Neural progenitor cell (in vitro differentiated cells): ENCODE results near the gene GIT2. TPM values are rescaled to one million over a fixed set of nuclear protein-coding genes. Genes with fewer than 3 reads are reported as not detected.

ENCODE experiments used
- DNase-seq: peaks from one replicate; pipeline ENCODE4 v3.0.0-alpha.2; 2016; ENCODE audit warnings: low spot score
- H2AFZ ChIP-seq: fragments of 200-600 bp; sonication (generic); replicated peaks from 2 replicates; pipeline ENCODE4 v1.6.1; 2016; ENCODE audit warnings: antibody characterized with exemption
- H3F3A ChIP-seq: fragments of 200-600 bp; sonication (generic); 2 replicates; pipeline ENCODE4 v1.6.1; 2016; ENCODE audit warnings: antibody characterized with exemption, low read depth
- H3K27ac ChIP-seq: fragments of 200-600 bp; sonication (generic); 2 replicates; pipeline ENCODE4 v1.5.1; 2016; ENCODE audit warnings: mild to moderate bottlenecking
- H3K27me3 ChIP-seq: fragments of 200-600 bp; sonication (generic); 2 replicates; pipeline ENCODE4 v1.6.1; 2016; ENCODE audit warnings: mild to moderate bottlenecking, moderate library complexity
- H3K36me3 ChIP-seq: fragments of 200-600 bp; sonication (generic); 2 replicates; pipeline ENCODE4 v1.5.1; 2016
- H3K4me1 ChIP-seq: fragments of 200-600 bp; sonication (generic); 2 replicates; pipeline ENCODE4 v1.6.1; 2016; ENCODE audit warnings: mixed run types
- H3K4me2 ChIP-seq: fragments of 200-600 bp; sonication (generic); 2 replicates; pipeline ENCODE4 v1.6.1; 2016
- H3K4me3 ChIP-seq: fragments of 200-600 bp; sonication (generic); 2 replicates; pipeline ENCODE4 v1.5.1; 2016
- H3K79me2 ChIP-seq: fragments of 200-600 bp; sonication (generic); 2 replicates; pipeline ENCODE4 v1.6.1; 2016; ENCODE audit warnings: low read depth
- H3K9ac ChIP-seq: fragments of 200-600 bp; sonication (generic); 2 replicates; pipeline ENCODE4 v1.6.1; 2016
- H3K9me3 ChIP-seq: fragments of 200-600 bp; sonication (generic); 2 replicates; pipeline ENCODE4 v1.5.1; 2016; ENCODE audit warnings: low read depth
- H4K20me1 ChIP-seq: fragments of 200-600 bp; sonication (generic); 2 replicates; pipeline ENCODE4 v1.6.1; 2016; ENCODE audit warnings: low read depth
- H3K27ac Mint-ChIP-seq: 3 replicates; pipeline ENCODE4 v1.8.0; 2021; ENCODE audit warnings: mixed read lengths
- H3K27me3 Mint-ChIP-seq: 2 replicates; pipeline ENCODE4 v1.8.0; 2022; ENCODE audit warnings: low read depth, mild to moderate bottlenecking, inconsistent platforms, moderate library complexity, mixed read lengths; ENCODE audit not compliant: insufficient read depth
- H3K36me3 Mint-ChIP-seq: 3 replicates; pipeline ENCODE4 v1.8.0; 2021; ENCODE audit warnings: mixed read lengths
- H3K4me1 Mint-ChIP-seq: 3 replicates; pipeline ENCODE4 v1.8.0; 2021; ENCODE audit warnings: mixed read lengths
- H3K4me3 Mint-ChIP-seq: 3 replicates; pipeline ENCODE4 v1.8.0; 2021; ENCODE audit warnings: mild to moderate bottlenecking, moderate library complexity, mixed read lengths
- H3K9me3 Mint-ChIP-seq: 3 replicates; pipeline ENCODE4 v1.8.0; 2020; ENCODE audit warnings: mixed read lengths
- CTCF ChIP-seq: fragments of 200-600 bp; sonication (generic); IDR thresholded peaks from 2 replicates; pipeline ENCODE4 v1.5.1; 2017; ENCODE audit warnings: antibody characterized with exemption, mild to moderate bottlenecking
- EZH2 ChIP-seq: fragments of 200-600 bp; sonication (generic); IDR thresholded peaks from 2 replicates; pipeline ENCODE4 v1.6.1; 2017; ENCODE audit warnings: antibody characterized with exemption, mild to moderate bottlenecking, moderate library complexity
- EZH2phosphoT487 ChIP-seq: fragments of 200-600 bp; sonication (generic); IDR thresholded peaks from 2 replicates; pipeline ENCODE4 v1.6.1; 2017; ENCODE audit warnings: antibody characterized with exemption
- total RNA-seq: library from RNA; depleted of rRNA; stranded (reverse); fragments of >200 nt; gene quantifications from 2 replicates; pipeline ENCODE4 v1.2.3, GENCODE V29; 2015; ENCODE audit warnings: low replicate concordance

GIT2 gene
- total RNA-seq, 1 donor from 2014 or later = 28.5 TPM

- Histone ChIP-seq H3K9ac (no peak overlapping the region), H3F3A (no peaks in the 10 kb centered on the region), H3K27ac (no peak overlapping the region), H3K4me1 (no peaks in the 10 kb centered on the region), H3K9me3 (no peaks in the 10 kb centered on the region), H3K4me3 (no peak overlapping the region), H3K4me2 (no peak overlapping the region), H4K20me1 (no peaks in the 10 kb centered on the region), H2AFZ (no peak overlapping the region), H3K27me3 (no peaks in the 10 kb centered on the region), H3K36me3 (no peaks in the 10 kb centered on the region), H3K79me2 (no peaks in the 10 kb centered on the region)
- Mint-ChIP-seq H3K36me3 (peaks cover 23% of the 10 kb centered on the region), H3K4me1 (peaks cover 2% of the 10 kb centered on the region), H3K27ac (no peak overlapping the region), H3K4me3 (no peak overlapping the region), H3K9me3 (no peaks in the 10 kb centered on the region), H3K27me3 (peaks cover 6% of the 10 kb centered on the region)
- DNase-seq = no peak
- no peak for TF ChIP-seq EZH2
These were observed 76.7 kb downstream of the GIT2 start for GRCh38 chr12:109919456-109919855.

- Histone ChIP-seq H3K27me3 (no peaks in the 10 kb centered on the region), H4K20me1 (no peaks in the 10 kb centered on the region), H3K79me2 (no peaks in the 10 kb centered on the region), H3K4me2 (no peak overlapping the region), H3K4me3 (no peak overlapping the region), H3K4me1 (no peaks in the 10 kb centered on the region), H3K27ac (no peak overlapping the region), H3F3A (no peaks in the 10 kb centered on the region), H2AFZ (no peak overlapping the region), H3K36me3 (no peaks in the 10 kb centered on the region), H3K9me3 (no peaks in the 10 kb centered on the region), H3K9ac (no peak overlapping the region)
- TF ChIP-seq EZH2 (no peak), EZH2phosphoT487 (no peak), CTCF (no peak)
- DNase-seq = no peak
- Mint-ChIP-seq H3K4me3 (no peak overlapping the region), H3K36me3 (peaks cover 23% of the 10 kb centered on the region), H3K9me3 (no peaks in the 10 kb centered on the region), H3K4me1 (peaks cover 2% of the 10 kb centered on the region), H3K27me3 (peaks cover 4% of the 10 kb centered on the region), H3K27ac (no peak overlapping the region)
These were observed 80.1 kb downstream of the GIT2 start for GRCh38 chr12:109916045-109916444.

- Histone ChIP-seq H2AFZ (no peak overlapping the region), H3K79me2 (no peaks in the 10 kb centered on the region), H3K27ac (no peak overlapping the region), H3K9me3 (no peaks in the 10 kb centered on the region), H3K4me1 (no peaks in the 10 kb centered on the region), H4K20me1 (no peaks in the 10 kb centered on the region), H3K9ac (no peak overlapping the region), H3K27me3 (no peaks in the 10 kb centered on the region), H3K4me2 (no peak overlapping the region), H3F3A (no peaks in the 10 kb centered on the region), H3K4me3 (no peak overlapping the region), H3K36me3 (no peaks in the 10 kb centered on the region)
- Mint-ChIP-seq H3K9me3 (no peaks in the 10 kb centered on the region), H3K36me3 (peaks cover 23% of the 10 kb centered on the region), H3K27ac (peak overlapping the region; percentile 81), H3K4me3 (no peak overlapping the region), H3K4me1 (peaks cover 2% of the 10 kb centered on the region), H3K27me3 (peaks cover 4% of the 10 kb centered on the region)
- DNase-seq = no peak
- TF ChIP-seq EZH2phosphoT487 (no peak), CTCF (no peak), EZH2 (no peak)
These were observed 80.8 kb downstream of the GIT2 start for GRCh38 chr12:109915171-109916040.

GRCh38 chr12:109914461-109914860 lies 81.7 kb downstream of the GIT2 start:
- Histone ChIP-seq H3K4me1 (no peaks in the 10 kb centered on the region), H3F3A (no peaks in the 10 kb centered on the region), H3K36me3 (no peaks in the 10 kb centered on the region), H2AFZ (no peak overlapping the region), H3K9ac (no peak overlapping the region), H3K27ac (no peak overlapping the region), H3K9me3 (no peaks in the 10 kb centered on the region), H3K4me3 (no peak overlapping the region), H3K4me2 (no peak overlapping the region), H3K27me3 (no peaks in the 10 kb centered on the region), H4K20me1 (no peaks in the 10 kb centered on the region), H3K79me2 (no peaks in the 10 kb centered on the region)
- no peak for TF ChIP-seq EZH2
- Mint-ChIP-seq H3K9me3 (no peaks in the 10 kb centered on the region), H3K36me3 (peaks cover 22% of the 10 kb centered on the region), H3K4me1 (peaks cover 2% of the 10 kb centered on the region), H3K4me3 (no peak overlapping the region), H3K27ac (no peak overlapping the region), H3K27me3 (peaks cover 4% of the 10 kb centered on the region)
- DNase-seq = no peak
